GM11168 (cell line): ENCODE results near the gene ZCCHC24.

Experiments
- in situ Hi-C: fragments of 300-500 bp; cut with MboI; formaldehyde crosslinking; loops from one replicate; pipeline ENCODE4 v1.12.0; 2022; ENCODE audit warnings: low sequenced_read_pairs; ENCODE audit not compliant: unreplicated experiment

ZCCHC24 gene

DNA sequence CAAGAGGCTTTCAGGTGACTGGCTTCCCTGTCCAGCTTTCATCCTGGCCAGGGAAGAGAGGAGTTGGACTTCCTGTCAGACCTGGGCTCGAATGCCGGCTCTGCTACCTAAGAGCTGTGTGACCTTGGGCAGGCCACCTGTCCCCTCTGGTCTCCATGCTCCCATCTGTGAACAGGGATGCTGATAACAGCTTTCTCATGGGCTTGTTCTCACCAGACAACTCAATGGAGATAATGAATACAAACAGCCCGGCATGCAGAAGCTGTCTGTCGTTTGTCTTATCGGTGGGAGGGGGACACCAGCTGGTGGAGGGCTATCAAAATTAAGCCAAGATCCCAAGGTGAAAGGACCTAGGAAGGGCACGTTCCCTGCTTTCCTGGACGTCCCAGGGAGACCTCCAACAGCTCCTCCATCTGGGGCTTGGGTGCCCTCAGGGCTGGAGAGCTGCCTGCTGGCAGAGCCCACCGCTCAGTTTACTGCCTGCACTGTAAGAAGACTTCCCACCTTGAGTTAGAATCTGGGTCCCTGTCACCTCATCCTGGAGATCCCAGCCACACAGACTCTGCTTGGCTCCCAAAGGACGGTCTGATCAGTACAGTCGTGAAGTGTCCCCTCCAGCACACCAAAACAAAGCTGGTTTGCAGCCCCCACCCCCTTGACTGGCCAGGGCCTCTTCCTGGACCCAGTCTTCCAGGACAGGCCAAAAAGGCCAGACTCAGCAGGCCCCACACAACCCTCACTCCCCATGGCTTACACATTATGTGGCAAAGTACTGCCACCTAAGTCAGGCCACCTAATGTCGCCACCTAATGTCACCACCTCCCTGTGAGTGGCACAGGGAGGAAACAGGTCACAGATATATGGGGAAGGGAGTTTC is 57.2 kb downstream of the ZCCHC24 start:
- in situ Hi-C loops, result no loop called here

DNA sequence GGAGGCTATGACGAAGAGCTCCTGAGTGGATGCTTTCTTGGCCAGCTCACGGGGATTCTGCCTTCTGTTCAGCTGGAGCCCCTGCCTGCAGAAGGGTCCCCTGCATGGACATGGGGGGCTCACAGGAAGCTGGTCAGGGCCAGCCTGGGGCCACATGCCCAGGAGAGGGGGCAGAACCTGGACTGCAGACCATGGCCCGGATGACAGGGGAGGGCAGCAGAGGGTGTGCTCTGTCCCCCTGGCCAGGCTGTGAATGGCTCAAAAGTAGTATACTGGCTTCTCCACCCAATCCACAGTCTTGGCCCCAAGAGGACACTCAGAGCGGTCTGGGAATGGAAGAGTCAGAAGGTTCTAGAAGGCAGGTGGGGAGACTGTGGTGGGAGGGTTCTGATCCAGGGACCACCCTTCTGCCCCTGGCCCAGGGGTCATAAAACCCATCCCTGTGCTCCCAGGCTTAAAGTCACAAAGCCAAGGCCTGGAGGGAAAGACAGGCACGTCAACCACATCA is 57.9 kb downstream of the ZCCHC24 start:
- in situ Hi-C loops, result no loop called here

DNA sequence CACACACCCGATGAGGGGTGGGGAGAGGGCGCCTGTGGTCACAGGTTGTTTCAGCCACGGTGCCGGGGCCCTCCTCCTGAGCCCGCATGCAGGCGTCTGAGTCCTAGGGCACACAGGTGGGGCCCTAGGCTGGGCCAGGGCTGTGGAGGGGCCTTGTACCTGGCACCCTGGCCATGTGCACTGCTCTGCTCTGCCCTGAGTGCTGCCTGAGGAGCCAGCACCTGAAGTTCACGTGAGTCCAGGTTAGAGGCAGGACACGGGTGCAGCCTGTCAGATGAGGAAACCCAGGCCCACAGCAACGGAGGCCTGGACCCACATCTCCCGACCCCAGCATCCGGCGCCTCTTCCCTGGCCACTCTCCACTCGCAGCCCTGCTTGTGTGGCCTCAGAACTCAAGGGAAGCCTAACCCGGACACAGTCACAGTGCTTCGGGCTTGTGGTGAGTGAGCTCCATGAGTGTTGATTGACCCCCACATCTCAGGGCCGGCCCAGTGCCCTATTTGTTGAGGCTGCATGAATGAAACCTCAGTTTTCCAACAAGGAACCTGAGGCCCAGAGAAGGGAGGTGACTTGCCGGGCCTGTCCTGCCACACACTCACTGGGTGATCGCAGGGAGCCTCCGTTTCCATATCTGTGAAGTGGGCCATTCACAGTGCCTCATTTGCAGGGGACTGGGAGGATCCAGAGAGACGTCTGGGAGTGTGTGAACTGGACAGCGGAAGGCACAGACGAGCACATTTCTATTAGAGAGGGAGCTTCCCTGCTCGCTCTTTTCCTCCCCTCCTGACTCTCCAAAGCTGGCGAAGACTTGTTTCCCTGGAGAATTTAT is 58.6 kb downstream of the ZCCHC24 start:
- in situ Hi-C loops, result no loop called here

DNA sequence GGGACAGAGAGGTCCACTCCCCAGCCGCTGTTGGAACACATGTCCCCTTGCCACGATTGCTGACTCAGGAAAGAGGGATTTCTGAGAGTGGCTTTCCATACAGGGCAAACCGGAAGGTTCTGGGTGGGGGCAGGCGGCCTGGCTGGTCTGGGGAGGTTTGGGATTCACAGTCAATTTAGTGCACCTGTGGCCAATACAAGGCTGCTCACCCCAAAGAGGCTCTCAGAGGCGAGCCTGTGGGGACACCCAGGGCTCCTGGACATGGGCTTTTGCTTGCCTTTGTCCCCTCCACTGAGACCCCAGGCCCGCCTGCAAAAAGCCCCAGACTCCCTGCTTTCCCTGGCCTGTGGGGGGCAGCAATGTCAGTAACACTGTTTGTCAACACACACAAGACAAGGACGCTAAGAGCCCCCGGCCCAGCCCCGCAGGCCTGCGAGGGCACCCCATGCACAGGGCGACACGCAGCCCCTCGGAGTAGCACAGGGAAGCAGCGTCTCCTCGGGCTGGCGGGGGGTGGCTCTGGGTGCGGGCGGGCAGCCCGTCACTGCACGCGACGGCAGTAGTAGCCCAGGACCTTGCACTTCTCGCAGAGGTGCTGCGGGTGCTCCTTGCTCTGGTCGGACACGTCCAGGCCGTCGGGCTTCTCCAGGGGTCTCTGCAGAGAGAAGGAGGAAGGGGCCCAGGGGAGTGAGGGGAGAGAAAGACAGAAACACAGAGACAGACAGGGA is 59.5 kb downstream of the ZCCHC24 start:
- in situ Hi-C loops, result no loop called here

DNA sequence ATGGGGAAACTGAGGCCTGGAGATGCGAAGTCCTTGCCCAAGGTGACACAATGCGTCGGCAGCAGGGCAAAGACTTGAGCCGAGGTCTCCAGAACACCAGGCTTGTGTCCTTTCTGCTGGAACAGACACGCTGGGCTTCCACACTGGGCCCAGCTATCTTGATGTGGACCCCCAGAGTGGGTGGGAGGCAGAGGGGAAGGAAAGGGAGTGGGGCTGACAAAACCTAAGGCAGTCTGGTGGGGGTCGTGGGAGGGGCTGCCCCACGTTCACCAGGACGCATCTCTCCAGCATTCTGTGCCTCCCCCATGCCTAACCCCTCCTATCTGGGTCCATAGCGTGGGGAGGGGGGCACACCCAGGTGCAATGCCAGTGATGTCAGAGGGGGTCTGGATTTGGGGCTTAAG is 60.0 kb downstream of the ZCCHC24 start:
- in situ Hi-C loops, result no loop called here

DNA sequence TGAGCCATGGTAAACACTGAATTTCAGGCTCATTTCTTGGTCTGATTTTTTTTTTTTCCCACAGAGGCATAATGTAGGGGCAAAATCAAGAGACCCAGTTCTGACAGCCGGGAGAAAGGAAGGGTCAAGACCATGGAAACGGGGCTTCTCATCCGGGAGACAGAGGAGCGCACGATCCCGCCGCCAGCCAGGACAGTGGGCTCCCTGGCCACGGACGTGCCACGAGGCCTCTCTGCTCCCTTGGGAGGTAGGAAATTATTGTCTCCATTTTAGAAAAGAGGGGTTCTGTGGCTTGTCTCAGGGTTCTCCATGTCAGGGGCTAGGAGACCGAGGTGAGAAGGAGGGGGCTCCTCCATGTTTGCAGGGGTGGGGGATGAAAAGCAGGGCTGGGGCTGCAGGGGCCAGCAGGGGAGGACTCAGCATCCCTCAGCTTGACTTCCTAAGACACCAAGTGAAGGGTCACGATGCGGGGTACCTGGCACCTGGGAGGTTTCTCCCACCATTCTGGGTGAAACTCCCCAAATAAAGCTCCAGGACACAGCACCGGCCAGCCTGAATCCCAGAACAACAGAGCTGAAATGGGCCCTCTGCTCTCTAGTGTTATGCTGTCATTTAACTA is 60.5 kb downstream of the ZCCHC24 start:
- in situ Hi-C loops, result no loop called here

DNA sequence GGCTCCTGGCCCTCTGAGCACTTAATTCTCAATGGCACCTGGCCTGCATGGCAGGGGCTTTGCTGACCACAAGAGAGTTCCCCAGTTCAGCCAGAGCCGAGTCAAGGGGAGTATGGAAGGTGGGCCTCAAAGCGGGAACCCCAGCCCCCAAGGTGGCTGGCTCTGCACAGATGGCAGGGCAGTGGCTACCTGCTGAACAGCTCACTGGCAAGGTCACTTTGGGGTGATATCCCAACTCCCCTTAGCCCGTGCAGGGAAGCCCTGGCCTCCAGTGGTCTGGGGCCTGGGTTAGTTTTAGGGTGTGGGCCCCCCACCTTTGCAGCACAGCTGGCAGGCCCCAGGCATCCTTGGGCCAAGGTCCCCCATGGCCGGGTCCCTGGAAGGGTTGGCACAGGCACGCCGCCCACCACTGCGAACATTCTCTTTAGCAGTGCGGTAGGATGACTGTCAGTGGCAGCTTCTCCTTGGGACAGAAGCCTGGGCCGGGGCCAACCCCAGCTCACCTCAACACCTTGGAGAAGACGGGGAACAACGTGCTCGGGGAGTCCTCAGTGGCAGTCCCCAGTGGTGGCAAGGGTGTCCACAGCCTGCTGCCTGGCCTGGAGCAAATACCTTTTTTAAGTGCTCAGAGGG is 61.3 kb downstream of the ZCCHC24 start:
- in situ Hi-C loops, result no loop called here

DNA sequence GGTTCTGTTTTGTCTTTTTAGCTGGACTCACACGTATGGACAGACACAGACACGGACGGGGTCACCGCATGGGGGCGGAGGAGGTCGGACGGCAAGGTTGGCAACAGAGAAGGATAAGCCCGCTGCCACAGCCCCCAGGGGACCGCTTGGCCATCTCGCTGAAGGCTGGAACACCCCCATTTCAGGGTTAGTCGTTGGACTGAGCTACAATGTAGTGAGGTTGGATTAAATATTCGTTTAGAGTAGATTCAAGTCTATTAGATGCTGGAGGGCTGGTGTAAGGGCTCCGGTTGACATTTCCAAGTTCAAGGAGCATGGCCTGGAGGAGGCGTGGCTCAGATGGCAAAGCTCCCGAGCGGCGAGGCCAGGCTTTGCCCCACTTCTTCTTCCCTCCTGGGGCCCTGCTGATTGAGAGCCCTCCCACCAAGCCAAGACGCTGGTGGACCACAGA is 62.9 kb downstream of the ZCCHC24 start:
- in situ Hi-C loops, result no loop called here

DNA sequence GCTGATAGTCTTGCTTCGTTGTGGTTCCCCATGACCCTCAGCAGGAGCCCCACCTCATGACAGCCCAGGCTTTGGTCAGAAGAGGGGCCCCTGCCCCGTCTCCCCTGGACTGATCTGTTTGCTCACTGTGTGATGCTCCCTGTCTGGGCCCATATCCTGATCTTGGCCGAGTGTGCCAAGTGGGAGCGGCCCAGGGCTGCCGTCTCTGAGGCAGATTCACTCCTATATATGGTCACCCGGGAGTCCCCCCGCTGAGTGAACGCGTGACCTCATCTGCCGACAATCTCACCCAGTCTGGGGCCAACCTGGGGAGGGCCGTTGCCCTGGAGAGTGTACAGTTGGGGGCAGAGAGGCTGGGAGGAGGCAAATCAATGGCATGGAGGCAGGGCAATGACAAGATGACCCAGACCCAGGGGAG is 63.6 kb downstream of the ZCCHC24 start:
- in situ Hi-C loops, result no loop called here

DNA sequence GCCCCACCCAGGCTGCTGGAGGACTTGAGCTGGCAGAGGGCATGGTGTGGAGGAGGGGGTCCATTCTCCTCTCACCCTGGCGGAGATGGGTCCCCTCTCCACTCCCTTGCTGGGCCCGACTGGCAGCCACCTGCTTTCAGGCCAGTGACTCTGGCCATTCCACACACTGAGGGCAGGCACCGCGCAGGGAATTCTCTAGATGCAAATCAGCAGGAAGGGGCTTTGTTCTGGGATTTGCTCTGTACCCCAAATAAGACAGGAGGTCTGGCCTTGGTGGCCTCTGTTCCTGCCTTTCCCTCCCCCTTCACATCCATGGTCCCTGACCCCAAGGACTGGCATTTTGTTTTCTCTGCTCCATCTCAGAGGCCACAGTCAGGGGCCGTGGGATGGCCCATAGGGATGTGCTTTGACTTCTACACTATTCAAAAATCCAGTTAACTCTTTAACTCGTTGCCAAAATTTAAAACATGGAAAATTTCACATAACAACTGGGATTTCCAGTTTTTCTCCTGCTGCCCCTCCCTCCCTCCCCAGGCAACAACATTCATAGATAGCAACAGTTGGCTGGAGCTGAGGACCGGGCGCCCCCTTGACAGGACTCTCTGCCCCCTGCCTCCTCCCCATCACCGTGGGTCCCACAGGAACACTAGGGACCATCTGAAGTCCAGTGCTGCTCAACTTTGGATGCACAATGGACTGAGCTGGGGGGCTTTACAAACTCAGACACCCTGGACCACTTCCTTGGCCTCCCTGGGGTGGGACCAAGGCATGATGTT is 64.3 kb downstream of the ZCCHC24 start:
- in situ Hi-C loops, result no loop called here

DNA sequence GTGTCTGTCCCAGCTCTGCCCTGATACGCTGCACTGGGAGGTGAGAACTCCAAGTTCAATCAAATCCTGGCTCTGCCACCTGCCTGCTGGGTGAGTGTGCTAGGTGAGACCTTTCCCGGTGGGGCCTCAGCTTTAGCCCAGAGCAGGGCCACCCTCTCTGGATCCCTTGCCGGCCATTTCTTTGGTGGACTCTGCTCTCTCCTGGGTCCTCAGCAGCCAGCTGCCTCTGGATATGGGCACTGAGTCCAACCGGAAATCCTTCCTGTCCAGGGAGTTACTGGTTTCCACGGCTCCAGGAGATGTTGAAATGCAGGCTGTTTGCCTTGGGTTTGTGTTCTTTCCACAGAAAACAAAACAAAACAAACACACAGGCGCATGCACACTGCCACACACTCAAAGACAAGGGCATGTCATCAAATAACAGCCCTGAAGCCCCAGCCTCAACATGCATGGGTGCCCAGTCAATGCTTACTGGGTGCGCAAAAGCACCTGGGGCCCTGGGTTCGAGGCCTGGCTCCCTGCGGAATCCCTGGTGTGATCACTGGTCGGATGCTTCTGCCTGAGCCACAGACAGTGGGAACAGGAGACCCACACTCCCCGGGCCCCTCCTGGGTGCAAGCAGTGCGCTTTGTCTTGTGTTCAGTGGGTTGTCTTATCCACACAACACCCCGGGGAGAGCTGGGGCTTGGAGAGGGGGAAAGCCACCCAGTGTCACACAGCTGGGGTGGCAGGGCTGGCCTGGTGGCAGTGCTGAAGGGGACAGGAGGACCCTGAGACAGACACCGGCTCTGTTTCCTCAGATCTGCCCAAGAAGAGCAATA is 65.1 kb downstream of the ZCCHC24 start:
- in situ Hi-C loops, result no loop called here

DNA sequence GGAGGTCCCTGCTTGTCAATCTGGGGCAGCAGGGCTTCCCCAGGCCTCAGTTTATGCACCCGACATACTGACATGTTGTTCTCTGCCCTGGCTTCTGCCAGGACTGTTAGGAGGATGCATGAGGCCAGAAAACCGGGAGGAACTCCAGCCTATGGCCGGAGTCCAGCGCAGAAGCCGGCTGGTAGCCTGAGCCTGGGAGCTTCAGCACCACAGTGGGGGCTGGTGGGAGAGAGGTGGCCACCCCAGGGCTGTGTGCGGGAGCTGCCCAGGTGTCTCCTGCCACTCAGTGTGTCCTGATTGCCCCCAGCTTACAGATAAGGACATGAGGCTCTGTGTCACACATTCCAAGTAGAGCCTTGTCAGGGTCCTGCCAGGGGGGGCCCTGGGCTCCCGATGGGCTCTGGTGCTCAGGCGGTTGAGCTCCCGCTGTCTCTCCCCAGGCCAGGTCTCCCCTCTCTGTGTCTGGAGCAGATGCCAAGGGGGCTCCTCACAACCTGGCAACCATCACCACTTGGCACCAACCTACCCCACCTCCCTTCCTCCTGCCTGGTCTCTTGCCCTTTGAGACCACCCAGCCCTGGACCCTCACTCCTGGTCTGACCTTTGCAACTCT is 65.8 kb downstream of the ZCCHC24 start:
- in situ Hi-C loops, result no loop called here

DNA sequence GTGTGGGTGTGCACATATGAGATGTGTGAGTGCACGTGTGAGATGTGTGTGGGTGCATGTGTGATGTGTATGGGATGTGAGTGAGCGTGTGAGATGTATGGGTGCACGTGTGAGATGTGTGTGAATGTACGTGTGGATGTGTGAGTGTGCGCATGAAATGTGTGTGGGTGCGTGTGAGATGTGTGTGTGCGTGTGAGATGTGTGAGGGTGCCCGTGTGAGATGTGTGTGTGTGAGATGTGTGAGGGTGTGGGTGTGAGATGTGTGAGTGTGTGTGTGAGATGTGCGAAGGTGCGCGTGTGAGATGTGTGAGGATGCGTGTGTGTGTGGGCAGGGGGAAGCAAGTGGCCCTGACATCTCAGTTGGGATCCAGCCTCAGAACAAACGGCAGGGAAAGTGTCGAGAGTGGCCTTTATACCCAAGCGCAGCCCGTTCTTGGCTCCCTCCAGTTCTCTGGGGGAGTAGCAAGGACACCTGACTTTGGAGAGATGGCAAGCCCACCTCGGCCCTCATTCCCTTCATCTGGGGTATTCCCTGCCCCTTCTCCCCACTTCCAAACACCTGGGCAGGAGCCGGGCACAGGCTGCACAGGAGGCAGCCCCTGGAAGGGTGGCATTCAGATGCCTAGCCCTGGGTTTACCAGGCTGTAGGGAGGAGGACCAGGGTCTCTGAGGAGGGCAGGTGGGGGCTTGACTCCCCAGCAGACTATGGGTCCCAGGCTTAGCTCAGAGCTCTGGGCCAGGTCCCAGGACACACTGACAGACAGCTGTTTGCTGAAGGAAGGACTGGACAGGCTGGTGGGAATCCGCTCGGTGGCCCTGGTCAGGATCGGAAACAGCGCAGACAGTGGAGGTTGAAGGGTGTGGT is 66.5 kb downstream of the ZCCHC24 start:
- in situ Hi-C loops, result no loop called here

DNA sequence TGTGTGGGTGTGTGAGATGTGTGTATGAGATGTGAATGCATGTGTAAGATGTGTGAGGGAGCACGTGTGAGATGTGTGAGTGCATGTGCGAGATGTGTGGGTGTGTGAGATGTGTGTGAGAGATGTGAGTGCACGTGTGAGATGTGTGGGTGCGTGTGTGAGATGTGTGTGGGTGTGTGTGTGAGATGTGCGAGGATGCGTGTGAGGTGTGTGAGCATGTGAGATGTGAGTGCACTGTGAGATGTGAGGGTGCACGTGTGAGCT is 67.1 kb downstream of the ZCCHC24 start:
- in situ Hi-C loops, result no loop called here

DNA sequence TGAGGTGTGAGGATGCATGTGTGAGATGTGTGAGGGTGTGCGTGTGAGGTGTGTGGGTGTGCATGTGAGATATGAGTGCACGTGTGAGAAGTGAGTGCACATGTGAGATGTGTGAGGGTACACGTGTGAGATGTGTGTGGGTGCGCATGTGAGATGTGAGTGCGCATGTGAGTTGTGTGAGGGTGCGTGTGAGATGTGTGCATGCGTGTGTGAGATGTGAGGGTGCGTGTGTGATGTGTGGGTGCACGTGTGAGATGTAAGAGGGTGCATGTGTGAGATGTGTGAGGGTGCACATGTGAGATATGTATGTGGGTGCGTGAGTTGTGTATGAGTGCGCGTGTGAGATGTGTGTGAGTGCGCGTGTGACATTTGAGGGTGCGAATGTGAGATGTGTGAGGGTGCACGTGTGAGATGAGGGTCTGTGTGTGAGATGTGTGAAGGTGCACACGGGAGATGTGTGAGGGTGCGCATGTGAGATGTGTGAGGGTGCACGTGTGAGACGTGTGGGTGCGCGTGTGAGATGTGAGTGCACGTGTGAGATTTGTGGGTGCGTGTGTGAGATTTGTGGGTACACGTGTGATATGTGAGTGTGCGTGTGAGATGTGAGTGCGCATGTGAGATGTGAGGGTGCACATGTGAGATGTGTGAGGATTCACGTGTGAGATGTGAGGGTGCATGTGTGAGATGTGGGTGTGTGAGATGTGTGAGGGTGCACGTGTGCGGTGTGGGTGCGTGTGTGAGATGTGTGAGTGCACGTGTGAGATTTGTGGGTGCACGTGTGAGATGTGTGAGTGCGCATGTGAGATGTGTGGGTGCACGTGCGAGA is 67.7 kb downstream of the ZCCHC24 start:
- in situ Hi-C loops, result no loop called here
